ENCODE results near the gene POF1B.

Gene POF1B

GRCh38 chrX:85243155-85243554 is 136.3 kb downstream of the POF1B start:
- no peak for DNase-seq
